Measurements from ENCODE around the gene PADI4.

GRCh38 chr1:17350928-17351446 lies 43.0 kb downstream of the PADI4 start:
- TF ChIP-seq POLR2A (IDR thresholded peaks at IDR 0.05; ENCODE audit: low read depth, low read length) (no peak), POLR2AphosphoS5 (IDR thresholded peaks at IDR 0.05; ENCODE audit: low read depth, low read length) (no peak), TAF1 (IDR thresholded peaks at IDR 0.05; ENCODE audit: borderline replicate concordance, low read depth, low read length) (no peak)
